ENCODE measurements around the gene IFT22. TPM values are rescaled to one million over a fixed set of nuclear protein-coding genes. Genes with fewer than 3 reads are reported as not detected.
"Not testable (repeated sequence)": the region's sequence is repeated elsewhere in the genome, so short reads cannot be mapped to it uniquely, and the experiment has no call there.

Gene IFT22
- total RNA-seq, 2 experiments from 2014 or later: 10.5 to 11.6 TPM

GRCh38 chr7:101330011-101330484 is 8.4 kb upstream of the IFT22 start:
- POLR2A ChIA-PET: no interaction called here
- CTCF ChIA-PET: no interaction called here

GRCh38 chr7:101328159-101328558 is 6.5 kb upstream of the IFT22 start:
- ChIA-PET POLR2A (no interaction called here), CTCF (interaction anchor here (0.6 kb wide), 1 partner anchor 739 kb away, joined by 4 read pairs; no protein-coding TSS in a partner anchor)

DNA sequence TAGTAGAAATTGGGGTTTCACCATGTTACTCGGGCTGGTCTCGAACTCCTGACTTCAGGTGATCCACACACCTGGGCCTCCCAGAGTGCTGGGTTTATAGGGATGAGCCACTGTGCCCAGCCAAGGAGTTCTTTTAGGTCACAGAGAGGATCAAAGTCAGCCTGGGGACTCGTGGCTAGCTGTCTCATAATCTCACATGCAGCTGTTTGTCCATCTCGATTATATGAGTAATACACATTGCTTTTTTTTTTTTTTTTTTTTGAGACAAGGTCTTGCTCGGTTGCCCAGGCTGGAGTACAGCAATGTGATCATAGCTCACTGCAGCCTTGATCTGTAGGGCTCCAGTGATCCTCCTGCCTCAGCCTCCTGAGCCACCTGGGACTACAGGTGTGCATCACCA is 2.2 kb downstream of the IFT22 start:
- ChIA-PET POLR2A (no interaction called here), CTCF (no interaction called here)

- ChIA-PET CTCF (interaction anchor here (0.9 to 1.3 kb wide), 5 partner anchors 11 to 172 kb away, joined by 3 to 6 read pairs (median 3); no protein-coding TSS in a partner anchor), POLR2A (no interaction called here)
Observed at GRCh38 chr7:101315336-101315735, 6.3 kb downstream of the IFT22 start.

DNA sequence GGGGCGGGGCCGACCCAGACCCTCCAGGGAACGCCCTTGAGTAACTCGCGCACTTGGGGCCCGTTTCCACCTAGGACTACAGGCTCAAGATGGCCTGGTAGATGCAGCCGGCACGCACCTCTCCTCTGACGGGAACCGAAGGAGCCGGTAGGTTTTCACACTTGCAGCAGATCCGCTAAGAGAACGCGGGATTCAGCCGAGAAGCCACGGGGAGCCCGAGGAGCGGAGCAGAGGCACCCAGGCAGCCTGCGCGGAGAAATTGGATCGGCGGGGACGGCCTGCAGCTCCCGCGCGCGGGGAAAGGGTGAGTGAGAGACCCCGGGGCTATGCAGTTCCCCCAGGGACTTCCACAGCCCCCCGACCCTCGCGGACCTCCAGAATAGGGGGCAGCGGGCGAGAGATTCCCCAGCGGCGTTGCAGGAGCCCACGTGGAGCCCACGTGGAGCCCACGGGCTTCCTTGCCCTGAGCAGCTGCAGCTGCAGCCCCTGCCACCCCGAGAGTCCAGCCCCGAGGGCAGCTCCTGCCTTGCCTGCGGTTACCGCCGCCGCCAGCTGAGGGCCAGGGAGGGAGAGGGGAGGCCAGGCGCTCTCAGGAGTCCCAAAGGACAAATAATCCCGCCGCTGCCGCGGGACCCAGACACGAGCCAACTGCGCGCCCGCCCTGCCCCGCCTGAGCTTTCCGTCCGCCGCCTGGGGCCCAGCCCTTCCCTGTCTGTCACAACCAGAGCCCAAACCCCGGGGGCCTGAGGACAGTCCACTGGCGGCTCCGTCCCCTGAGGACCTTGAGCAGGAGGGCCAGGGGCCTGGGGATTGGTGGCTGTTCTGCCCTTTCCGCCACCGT is 13.1 kb downstream of the IFT22 start:
- CTCF ChIA-PET: interaction anchor here (0.6 kb wide), 2 partner anchors 1158 to 1159 kb away, joined by 3 to 5 read pairs; no protein-coding TSS in a partner anchor
- POLR2A ChIA-PET: interaction anchor here (0.6 kb wide), 1 partner anchor 280 kb away, joined by 3 read pairs; no protein-coding TSS in a partner anchor

- CTCF ChIA-PET: interaction anchor here (0.7 kb wide), 1 partner anchor 38 kb away, joined by 3 read pairs; no protein-coding TSS in a partner anchor
- POLR2A ChIA-PET: no interaction called here
Observed at GRCh38 chr7:101306307-101306706, 15.3 kb downstream of the IFT22 start.

GRCh38 chr7:101303102-101303701 is 18.4 kb downstream of the IFT22 start:
- ChIA-PET CTCF (no interaction called here), POLR2A (no interaction called here)

- ChIA-PET POLR2A (no interaction called here), CTCF (no interaction called here)
Observed at GRCh38 chr7:101302641-101303101, 18.9 kb downstream of the IFT22 start.

DNA sequence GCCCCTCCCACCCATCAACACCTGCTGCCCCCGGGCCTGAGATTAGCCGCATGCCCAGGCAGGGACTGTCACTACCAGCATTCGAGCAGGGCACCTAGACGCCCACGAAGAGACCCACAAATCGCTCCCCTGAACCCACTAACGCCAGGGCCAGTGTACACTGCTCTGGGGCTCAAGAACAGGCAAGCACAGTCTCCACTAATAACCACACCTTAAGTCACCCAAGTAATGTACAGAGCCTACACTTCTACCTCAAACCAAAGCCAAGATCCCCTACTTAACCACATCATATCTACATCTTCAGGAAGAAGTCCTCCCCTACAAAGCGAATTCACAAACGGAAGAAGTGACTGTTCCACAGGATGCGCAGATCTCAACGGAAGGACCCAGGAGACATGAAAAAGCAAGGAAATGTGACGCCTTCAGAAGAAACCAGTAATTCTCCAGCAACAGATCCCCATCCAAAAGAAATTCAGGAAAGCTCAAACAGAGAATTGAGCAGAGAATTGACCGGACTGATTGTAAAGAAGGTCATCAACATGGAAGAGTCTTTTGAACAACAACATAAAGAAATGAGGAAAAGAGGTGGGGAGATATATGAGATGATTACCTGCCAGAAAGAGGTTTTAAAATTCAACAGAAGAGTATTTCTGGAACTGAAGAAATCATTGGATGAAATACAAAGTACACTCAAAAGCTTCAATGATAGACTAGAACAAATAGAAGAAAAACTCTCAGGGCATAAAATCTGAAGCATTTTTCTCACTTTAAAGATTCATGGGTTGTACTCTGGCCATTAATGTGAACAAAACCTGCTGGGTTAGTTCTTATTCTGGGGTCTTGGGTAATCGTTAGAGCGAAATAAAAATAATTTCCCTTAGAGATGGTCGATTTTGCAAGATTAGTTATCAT is 20.9 kb downstream of the IFT22 start:
- ChIA-PET POLR2A (interaction anchor here (0.5 kb wide), 1 partner anchor 555 kb away, joined by 3 read pairs; no protein-coding TSS in a partner anchor), CTCF (no interaction called here)

GRCh38 chr7:101299511-101300464 is 21.8 kb downstream of the IFT22 start:
- ChIA-PET POLR2A (no interaction called here), CTCF (interaction anchor here (0.7 to 1.0 kb wide), 2 partner anchors 10 to 342 kb away, joined by 3 read pairs; no protein-coding TSS in a partner anchor)

DNA sequence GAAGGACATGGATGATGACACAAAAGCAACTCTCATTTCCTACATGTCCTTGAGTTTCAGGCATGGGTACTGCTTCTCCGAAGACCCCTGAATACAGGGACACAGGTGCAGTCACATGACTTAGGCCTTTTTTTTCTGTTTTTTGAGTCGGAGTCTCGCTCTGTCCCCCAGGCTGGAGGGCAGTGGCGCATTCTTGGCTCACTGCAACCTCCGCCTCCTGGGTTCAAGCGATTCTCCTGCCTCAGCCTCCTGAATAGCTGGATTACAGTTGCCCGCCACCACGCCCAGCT is 26.8 kb downstream of the IFT22 start:
- ChIA-PET POLR2A (no interaction called here), CTCF (no interaction called here)

GRCh38 chr7:101294039-101294831 is 27.4 kb downstream of the IFT22 start:
- ChIA-PET CTCF (interaction anchor here (1.0 kb wide), 1 partner anchor 11 kb away, joined by 3 read pairs; no protein-coding TSS in a partner anchor), POLR2A (no interaction called here)

DNA sequence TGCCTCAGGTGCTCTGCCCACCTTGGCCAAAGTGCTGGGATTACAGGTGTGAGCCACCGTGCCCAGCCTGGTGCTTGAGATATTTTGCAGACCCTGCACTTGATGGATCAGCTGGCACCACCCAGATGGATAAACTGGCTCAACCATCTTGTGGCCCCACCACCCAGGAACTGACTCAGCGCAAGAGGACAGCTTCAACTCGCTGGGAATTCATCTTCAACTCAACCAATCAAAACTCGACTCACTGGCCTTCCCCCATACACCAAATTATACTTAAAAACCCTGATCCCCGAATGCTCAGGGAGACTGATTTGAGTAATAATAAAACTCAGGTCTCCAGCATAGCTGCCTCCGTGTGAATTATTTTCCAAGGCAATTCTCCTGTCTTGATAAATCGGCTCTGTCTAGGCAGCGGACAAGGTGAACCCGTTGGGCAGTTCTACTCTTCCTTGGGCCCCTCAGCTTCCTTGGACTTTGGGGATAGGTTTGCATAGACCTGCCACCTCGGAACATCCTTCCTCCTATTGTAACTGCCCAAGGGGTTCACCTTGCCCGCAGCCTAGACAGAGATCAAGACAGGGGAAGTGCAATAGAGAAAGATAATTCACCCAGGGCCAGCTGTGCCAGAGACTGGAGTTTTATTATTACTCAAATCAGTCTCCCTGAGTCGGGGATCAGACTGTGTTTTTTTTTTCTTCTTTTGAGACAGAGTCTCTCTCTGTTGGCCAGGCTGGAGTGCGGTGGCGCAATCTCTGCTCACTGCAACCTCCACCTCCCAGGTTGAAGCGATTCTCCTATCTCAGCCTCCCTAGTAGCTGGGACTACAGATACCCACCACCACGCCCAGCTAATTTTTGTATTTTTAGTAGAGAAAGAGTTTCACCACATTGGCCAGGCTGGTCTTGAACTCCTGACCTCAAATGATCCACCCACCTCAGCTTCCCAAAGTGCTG is 28.3 kb downstream of the IFT22 start:
- CTCF ChIA-PET: interaction anchor here (1.0 to 1.6 kb wide), 2 partner anchors 11 to 149 kb away, joined by 3 read pairs; no protein-coding TSS in a partner anchor
- POLR2A ChIA-PET: not testable (repeated sequence)

GRCh38 chr7:101292566-101292965 is 29.0 kb downstream of the IFT22 start:
- CTCF ChIA-PET: interaction anchor here (0.7 to 2.3 kb wide), 3 partner anchors 10 to 149 kb away, joined by 3 to 11 read pairs (median 4); no protein-coding TSS in a partner anchor
- POLR2A ChIA-PET: not testable (repeated sequence)

- CTCF ChIA-PET: interaction anchor here (0.7 to 2.3 kb wide), 6 partner anchors 8 to 77 kb away, joined by 3 to 11 read pairs (median 4); no protein-coding TSS in a partner anchor
- POLR2A ChIA-PET: not testable (repeated sequence)
Observed at GRCh38 chr7:101290186-101291037, 31.2 kb downstream of the IFT22 start.

- POLR2A ChIA-PET: not testable (repeated sequence)
- CTCF ChIA-PET: interaction anchor here (1.5 to 1.7 kb wide), 3 partner anchors 9 to 46 kb away, joined by 3 to 5 read pairs (median 4); no protein-coding TSS in a partner anchor
Observed at GRCh38 chr7:101289687-101290086, 31.9 kb downstream of the IFT22 start.
